Mesodermal cell (in vitro differentiated cells): ENCODE results near the gene HOXC11.

Source experiments
- H3K27ac ChIP-seq: 2 replicates; pipeline ENCODE4 v1.7.0; 2013; ENCODE audit warnings: mild to moderate bottlenecking, low read depth, low read length, moderate library complexity; ENCODE audit not compliant: severe bottlenecking
- H3K36me3 ChIP-seq: 2 replicates; pipeline ENCODE4 v1.7.1; 2013; ENCODE audit warnings: mild to moderate bottlenecking, low read length, moderate library complexity; ENCODE audit not compliant: control insufficient read depth, insufficient read depth
- H3K4me1 ChIP-seq: one replicate; pipeline ENCODE4 v1.7.1; 2013; ENCODE audit warnings: mild to moderate bottlenecking, low read length; ENCODE audit not compliant: insufficient read depth, control insufficient read depth, poor library complexity, severe bottlenecking
- H3K4me3 ChIP-seq: 2 replicates; pipeline ENCODE4 v1.7.0; 2013; ENCODE audit warnings: low read length, control low read depth, mild to moderate bottlenecking; ENCODE audit not compliant: insufficient read depth, poor library complexity, severe bottlenecking; ENCODE audit errors: extremely low read depth
- H3K9me3 ChIP-seq: 2 replicates; pipeline ENCODE4 v1.7.1; 2013; ENCODE audit warnings: mild to moderate bottlenecking, low read length, moderate library complexity; ENCODE audit not compliant: control insufficient read depth
- WGBS, 2 experiments: methylation state at CpG; one replicate each; pipeline ENCODE4 v1.1.5; 2013; ENCODE audit warnings: missing lambda C conversion rate in 2 of 2; ENCODE audit not compliant: insufficient coverage in 2 of 2; 5-methylcytosine and 5-hydroxymethylcytosine counted together

HOXC11 gene

DNA sequence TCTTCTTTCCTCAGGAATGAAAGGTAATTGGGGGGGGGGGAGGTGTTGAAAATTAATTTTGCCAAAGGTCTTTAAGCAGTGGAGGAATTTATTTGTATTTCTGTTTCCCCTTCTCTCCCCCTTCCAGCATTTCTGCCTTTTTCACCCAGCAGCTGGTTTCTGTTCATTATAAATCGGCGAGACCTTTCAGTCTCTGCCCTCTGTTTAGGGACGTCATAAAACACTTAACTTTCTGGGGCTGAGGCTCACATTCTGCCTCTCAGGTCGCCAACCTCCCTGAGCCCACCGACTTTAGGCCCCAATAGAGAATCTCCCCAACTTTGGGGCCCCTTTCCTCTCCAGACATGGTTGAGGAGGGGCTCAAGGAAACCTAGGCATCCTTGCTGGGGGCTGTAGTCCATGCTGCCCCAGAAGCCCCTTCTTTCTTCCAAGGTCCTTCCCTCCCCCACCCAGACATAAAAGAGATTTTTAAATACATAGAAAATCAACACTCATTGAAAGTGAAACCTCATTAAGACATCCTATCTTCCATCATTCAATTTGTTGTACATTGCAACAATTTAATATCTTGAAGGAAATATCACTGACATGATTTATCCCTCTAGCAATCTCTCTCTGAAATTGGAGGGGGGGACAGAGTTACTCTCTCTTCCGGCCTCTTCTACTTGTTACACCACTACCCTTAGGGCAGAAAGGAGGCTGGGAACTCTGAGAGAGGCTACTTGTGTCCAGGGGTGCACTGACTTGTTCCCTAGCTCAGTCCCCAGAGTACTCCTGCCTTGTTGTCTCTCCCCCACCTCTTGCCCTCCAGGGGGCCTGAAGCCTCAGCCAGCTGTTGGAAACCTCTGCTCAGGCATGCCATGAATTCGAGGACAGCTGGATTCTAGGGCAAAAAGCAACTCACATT, 52.8 kb downstream of the HOXC11 start:
- Histone ChIP-seq H3K36me3 (no peaks in the 10 kb centered on the region), H3K4me1 (peaks cover 2% of the 10 kb centered on the region), H3K27ac (peak overlapping the region; percentile 20), H3K9me3 (no peaks in the 10 kb centered on the region), H3K4me3 (no peak overlapping the region)
- 2 to 8% methylated on average over 3 to 6 of the region's 7 CpGs for WGBS, 2 experiments

DNA sequence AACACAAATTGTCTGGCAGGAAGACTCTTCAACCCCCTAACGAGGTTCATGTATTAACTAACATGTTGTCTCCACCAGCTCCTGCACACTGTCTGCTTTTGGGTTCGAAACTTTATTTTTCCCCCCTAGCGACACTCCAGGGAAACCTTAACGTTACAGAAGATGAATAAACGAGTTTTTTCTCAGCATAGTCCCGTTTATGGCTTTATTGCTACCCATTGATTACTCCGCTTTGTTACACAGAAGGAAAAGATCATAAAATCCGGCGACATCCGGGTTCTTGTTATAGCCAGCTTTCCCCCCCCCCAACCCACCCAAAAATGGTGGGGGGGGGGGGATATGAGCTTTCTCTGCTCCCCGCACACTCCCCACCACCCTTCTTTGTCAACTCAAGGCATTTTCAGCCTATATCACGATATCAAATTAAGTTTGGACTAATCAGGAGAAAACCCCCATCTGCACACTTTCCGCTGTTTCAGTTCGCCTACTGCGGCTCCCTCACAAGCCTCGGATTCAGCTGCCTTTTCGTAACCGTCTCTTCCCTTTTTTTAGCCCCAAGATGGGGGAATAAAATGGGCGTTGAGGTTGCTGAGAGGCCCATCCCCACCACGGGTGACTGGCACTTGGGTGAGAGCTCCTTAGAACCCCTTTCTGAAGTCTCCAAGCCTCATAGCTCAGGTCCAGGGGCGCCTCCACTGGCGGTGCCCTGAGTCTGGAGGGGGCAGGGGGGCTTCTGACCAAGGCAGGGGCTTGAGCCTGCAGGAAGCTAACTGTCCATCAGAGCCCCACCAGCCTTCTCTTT, 53.9 kb downstream of the HOXC11 start:
- Histone ChIP-seq H3K4me1 (peaks cover 2% of the 10 kb centered on the region), H3K36me3 (no peaks in the 10 kb centered on the region), H3K9me3 (no peaks in the 10 kb centered on the region), H3K27ac (peak overlapping the region; percentile 62), H3K4me3 (no peak overlapping the region)
- 3 to 12% methylated on average over 13 to 15 of the region's 22 CpGs for WGBS, 2 experiments
